Activated naive CD4-positive, alpha-beta T cell treated with anti-CD3 and anti-CD28 coated beads for 36 hours (primary cell): ENCODE results near the gene MYD88. TPM values are rescaled to one million over a fixed set of nuclear protein-coding genes. Genes with fewer than 3 reads are reported as not detected.

ENCODE experiments used
- CTCF ChIA-PET: fragments of 350-600 bp; sonication (Branson Sonifier 250); formaldehyde crosslinking; loops from one replicate; lab custom pipeline; 2021; ENCODE audit warnings: antibody characterized with exemption; lab: Charles Lee
- DNase-seq: peaks from one replicate; pipeline ENCODE4 v3.0.0-alpha.2; 2020
- H3K27ac Mint-ChIP-seq: one replicate; pipeline ENCODE4 v1.8.0; 2021; ENCODE audit warnings: mild to moderate bottlenecking, mixed read lengths
- H3K27me3 Mint-ChIP-seq: one replicate; pipeline ENCODE4 v1.8.0; 2021; ENCODE audit warnings: low read depth, mixed read lengths
- H3K36me3 Mint-ChIP-seq: one replicate; pipeline ENCODE4 v1.8.0; 2021; ENCODE audit warnings: low read depth, mixed read lengths
- H3K4me1 Mint-ChIP-seq: one replicate; pipeline ENCODE4 v1.8.0; 2021; ENCODE audit warnings: low read depth, mixed read lengths
- H3K4me3 Mint-ChIP-seq: one replicate; pipeline ENCODE4 v1.8.0; 2021; ENCODE audit warnings: mild to moderate bottlenecking, moderate library complexity, mixed read lengths
- H3K9me3 Mint-ChIP-seq: one replicate; pipeline ENCODE4 v1.8.0; 2021; ENCODE audit warnings: mixed read lengths
- intact Hi-C: fragments of 100-400 bp; cut with micrococcal nuclease; formaldehyde crosslinking; loops from one replicate; pipeline ENCODE4 v1.15.1; 2023
- total RNA-seq, 2 experiments: library from RNA; stranded (reverse); gene quantifications; one replicate each; pipeline ENCODE4 v1.2.3, GENCODE V29; 2021

MYD88 gene
- total RNA-seq, 2 experiments from 2014 or later, result 16.6 to 19.3 TPM

GRCh38 chr3:38105525-38105924, 32.9 kb upstream of the MYD88 start:
- CTCF ChIA-PET, result interaction anchor here (2.1 kb wide), 1 partner anchor 13 kb away, joined by 7 read pairs; no protein-coding TSS in a partner anchor
- no peak for DNase-seq
- H3K27me3 Mint-ChIP-seq, result no peaks in the 10 kb centered on the region
- H3K4me1 Mint-ChIP-seq, result no peaks in the 10 kb centered on the region
- peaks cover 2% of the 10 kb centered on the region for H3K36me3 Mint-ChIP-seq
- intact Hi-C loops, result no loop called here
- peaks cover 6% of the 10 kb centered on the region for H3K9me3 Mint-ChIP-seq
- no peak overlapping the region for H3K4me3 Mint-ChIP-seq
- no peak overlapping the region for H3K27ac Mint-ChIP-seq

DNA sequence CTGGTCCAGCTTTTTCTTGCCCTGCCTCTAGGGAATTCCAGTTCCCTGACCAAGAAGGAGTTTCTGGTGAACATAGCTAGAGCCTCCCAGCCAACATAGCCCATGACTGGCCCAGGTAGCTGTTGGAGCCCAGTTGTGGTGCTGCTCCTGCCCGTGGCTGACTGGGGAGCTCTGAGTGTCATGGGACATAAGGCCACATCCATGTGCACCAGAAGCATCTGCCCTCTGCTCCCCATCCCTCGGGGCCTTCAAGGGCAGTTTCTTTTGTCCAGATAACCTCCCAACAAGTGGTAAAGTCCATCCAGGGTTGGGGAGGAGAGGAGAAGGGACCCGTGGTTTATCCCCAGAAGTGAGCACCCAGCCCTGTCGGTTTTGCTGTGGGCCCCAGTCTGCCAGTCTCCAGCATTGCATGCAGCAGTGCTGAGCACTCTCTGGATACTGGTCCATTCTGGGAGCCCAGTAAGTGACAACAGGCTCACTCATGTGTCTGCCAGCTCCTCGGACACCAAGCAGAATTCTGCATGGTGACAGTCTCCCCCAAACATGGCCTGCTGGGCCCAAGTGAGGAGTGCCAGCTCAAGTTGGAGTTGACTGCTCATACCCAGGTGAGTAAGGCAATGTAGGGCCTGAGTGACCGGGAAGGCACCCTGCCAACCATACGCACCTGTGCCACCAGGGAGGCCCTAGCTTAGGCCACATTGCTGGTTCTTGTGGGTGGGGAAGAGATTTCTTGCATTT, 30.4 kb upstream of the MYD88 start:
- Mint-ChIP-seq H3K4me3 (no peak overlapping the region), H3K27me3 (no peaks in the 10 kb centered on the region), H3K9me3 (peaks cover 6% of the 10 kb centered on the region), H3K36me3 (peaks cover 2% of the 10 kb centered on the region), H3K27ac (no peak overlapping the region), H3K4me1 (no peaks in the 10 kb centered on the region)
- intact Hi-C loops, result no loop called here
- CTCF ChIA-PET, result interaction anchor here (0.9 to 1.0 kb wide), 2 partner anchors 10 to 238 kb away, joined by 3 to 4 read pairs; partner anchors contain the start of gene XYLB
- DNase-seq, result no peak

DNA sequence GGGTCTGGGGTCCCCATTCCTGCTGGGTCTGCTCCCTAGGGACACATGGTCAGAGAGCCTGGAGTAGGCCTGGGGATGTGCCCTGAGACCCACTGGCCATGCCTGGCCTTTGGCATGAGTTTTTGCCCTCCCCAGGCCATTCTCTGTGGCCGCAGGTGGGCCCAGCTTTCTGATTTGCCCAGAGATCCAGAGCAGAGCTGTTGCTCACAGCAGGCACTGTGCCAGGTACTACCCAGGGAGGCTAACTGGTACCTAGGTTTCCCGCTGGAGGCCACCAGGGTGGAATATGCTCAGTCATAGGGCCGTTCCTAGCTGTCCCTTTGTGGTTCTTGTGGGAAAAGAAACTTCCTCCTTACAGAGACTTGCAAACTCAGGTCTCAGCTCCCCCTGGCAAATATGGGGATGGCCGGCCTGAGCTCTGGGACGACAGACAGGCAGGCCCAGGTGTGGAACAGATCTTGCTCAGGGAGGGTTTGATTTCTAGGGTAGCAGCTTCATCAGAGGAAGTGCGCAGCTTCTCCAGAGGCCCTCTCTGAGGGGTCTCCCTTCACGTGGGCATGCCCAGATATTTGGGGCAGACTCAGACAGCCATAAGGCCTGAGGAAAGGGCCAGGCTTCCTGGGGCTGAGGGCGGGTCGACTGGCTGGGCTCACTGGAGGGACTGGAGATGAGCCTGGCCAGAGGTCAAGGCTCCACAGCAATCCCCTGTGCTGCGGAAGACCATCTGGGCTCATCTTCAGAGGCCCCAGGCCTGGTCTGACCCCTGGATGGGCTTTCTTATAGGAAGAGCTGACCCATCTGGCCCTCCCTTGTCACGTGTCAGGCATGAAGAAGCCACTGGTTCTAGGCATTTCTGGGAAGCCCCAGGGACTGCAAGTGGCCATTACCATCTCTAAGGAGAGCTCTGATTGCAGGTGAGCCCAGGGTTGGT, 29.5 kb upstream of the MYD88 start:
- Mint-ChIP-seq H3K9me3 (peaks cover 6% of the 10 kb centered on the region), H3K4me1 (no peaks in the 10 kb centered on the region), H3K4me3 (no peak overlapping the region), H3K27ac (no peak overlapping the region), H3K36me3 (peaks cover 2% of the 10 kb centered on the region), H3K27me3 (no peaks in the 10 kb centered on the region)
- CTCF ChIA-PET, result interaction anchor here (0.7 to 0.9 kb wide), 2 partner anchors 9 to 112 kb away, joined by 3 read pairs; no protein-coding TSS in a partner anchor
- intact Hi-C loops, result no loop called here
- no peak for DNase-seq

GRCh38 chr3:38109580-38110313, 28.7 kb upstream of the MYD88 start:
- CTCF ChIA-PET, result no interaction called here
- H3K27me3 Mint-ChIP-seq, result no peaks in the 10 kb centered on the region
- peaks cover 2% of the 10 kb centered on the region for H3K36me3 Mint-ChIP-seq
- peaks cover 6% of the 10 kb centered on the region for H3K9me3 Mint-ChIP-seq
- no peak overlapping the region for H3K4me3 Mint-ChIP-seq
- intact Hi-C loops, result loop anchor here (10.0 kb wide), 1 partner anchor 255 kb away; no protein-coding TSS in a partner anchor
- H3K27ac Mint-ChIP-seq, result no peak overlapping the region
- DNase-seq, result no peak
- no peaks in the 10 kb centered on the region for H3K4me1 Mint-ChIP-seq

GRCh38 chr3:38110314-38111050, 28.0 kb upstream of the MYD88 start:
- Mint-ChIP-seq H3K4me1 (no peaks in the 10 kb centered on the region), H3K36me3 (no peaks in the 10 kb centered on the region), H3K9me3 (peaks cover 3% of the 10 kb centered on the region), H3K27me3 (no peaks in the 10 kb centered on the region), H3K4me3 (no peak overlapping the region), H3K27ac (no peak overlapping the region)
- intact Hi-C loops, result loop anchor here (10.0 kb wide), 1 partner anchor 256 kb away; no protein-coding TSS in a partner anchor
- CTCF ChIA-PET, result interaction anchor here (0.6 kb wide), 1 partner anchor 72 kb away, joined by 3 read pairs; the partner anchor contains the start of gene DLEC1
- DNase-seq, result no peak

GRCh38 chr3:38111201-38111600, 27.3 kb upstream of the MYD88 start:
- H3K27me3 Mint-ChIP-seq, result no peaks in the 10 kb centered on the region
- CTCF ChIA-PET, result interaction anchor here (0.6 kb wide), 1 partner anchor 72 kb away, joined by 3 read pairs; the partner anchor contains the start of gene DLEC1
- H3K4me3 Mint-ChIP-seq, result no peak overlapping the region
- no peak for DNase-seq
- no peak overlapping the region for H3K27ac Mint-ChIP-seq
- intact Hi-C loops, result loop anchor here (10.0 kb wide), 1 partner anchor 256 kb away; no protein-coding TSS in a partner anchor
- H3K9me3 Mint-ChIP-seq, result no peaks in the 10 kb centered on the region
- H3K36me3 Mint-ChIP-seq, result no peaks in the 10 kb centered on the region
- no peaks in the 10 kb centered on the region for H3K4me1 Mint-ChIP-seq

DNA sequence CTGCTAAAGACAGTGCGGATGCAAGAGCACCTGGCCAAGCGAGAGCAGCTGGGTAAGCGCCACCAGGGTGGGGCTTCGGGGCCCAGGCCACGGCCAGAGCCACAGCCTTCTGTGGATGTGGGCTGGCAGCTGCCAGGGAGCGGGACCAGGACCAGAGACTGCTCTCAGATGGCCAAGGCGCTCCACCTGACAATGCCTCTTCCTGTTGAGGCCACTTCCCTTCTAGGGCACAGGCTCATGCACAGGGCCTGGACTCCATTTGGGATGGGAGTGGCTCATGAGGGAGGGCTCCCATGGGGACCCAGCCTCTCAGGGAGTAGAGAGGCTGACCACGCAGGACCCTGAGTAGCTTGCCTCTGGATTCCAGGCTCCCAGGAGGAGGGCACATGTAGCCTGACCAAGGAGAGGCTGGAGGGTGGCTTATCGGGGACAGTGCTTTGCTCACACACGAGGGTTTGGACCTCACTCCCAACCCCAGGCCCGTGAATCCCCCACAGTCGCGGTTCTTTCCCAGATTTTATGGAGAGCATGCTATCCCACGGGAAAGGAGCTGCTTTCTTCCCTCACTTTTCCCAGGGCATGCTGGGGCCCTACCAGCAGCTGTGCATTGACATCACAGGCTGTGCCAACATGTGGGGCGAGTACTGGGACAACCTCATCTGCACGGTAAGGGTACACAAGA, 26.6 kb upstream of the MYD88 start:
- intact Hi-C loops, result loop anchor here (10.0 kb wide), 1 partner anchor 257 kb away; no protein-coding TSS in a partner anchor
- DNase-seq, result no peak
- no peaks in the 10 kb centered on the region for H3K27me3 Mint-ChIP-seq
- CTCF ChIA-PET, result no interaction called here
- no peaks in the 10 kb centered on the region for H3K4me1 Mint-ChIP-seq
- no peaks in the 10 kb centered on the region for H3K9me3 Mint-ChIP-seq
- no peaks in the 10 kb centered on the region for H3K36me3 Mint-ChIP-seq
- no peak overlapping the region for H3K27ac Mint-ChIP-seq
- no peak overlapping the region for H3K4me3 Mint-ChIP-seq

- no peaks in the 10 kb centered on the region for H3K36me3 Mint-ChIP-seq
- intact Hi-C loops, result loop anchor here (10.0 kb wide), 1 partner anchor 258 kb away; no protein-coding TSS in a partner anchor
- no peaks in the 10 kb centered on the region for H3K9me3 Mint-ChIP-seq
- no peak overlapping the region for H3K4me3 Mint-ChIP-seq
- H3K27me3 Mint-ChIP-seq, result no peaks in the 10 kb centered on the region
- H3K27ac Mint-ChIP-seq, result no peak overlapping the region
- no peak for DNase-seq
- no peaks in the 10 kb centered on the region for H3K4me1 Mint-ChIP-seq
- CTCF ChIA-PET, result no interaction called here
These were observed 26.1 kb upstream of the MYD88 start for GRCh38 chr3:38112378-38112761.

- no peaks in the 10 kb centered on the region for H3K9me3 Mint-ChIP-seq
- H3K4me1 Mint-ChIP-seq, result peaks cover 4% of the 10 kb centered on the region
- no peak overlapping the region for H3K4me3 Mint-ChIP-seq
- no peaks in the 10 kb centered on the region for H3K36me3 Mint-ChIP-seq
- no peak overlapping the region for H3K27ac Mint-ChIP-seq
- DNase-seq, result no peak
- intact Hi-C loops, result loop anchor here (10.0 kb wide), 1 partner anchor 259 kb away; no protein-coding TSS in a partner anchor
- CTCF ChIA-PET, result no interaction called here
- H3K27me3 Mint-ChIP-seq, result no peaks in the 10 kb centered on the region
These were observed 24.2 kb upstream of the MYD88 start for GRCh38 chr3:38114052-38114874.
